Large intestine (tissue), 3 donors: ENCODE results near the gene NBPF12. TPM values are rescaled to one million over a fixed set of nuclear protein-coding genes. Genes with fewer than 3 reads are reported as not detected.
A peak's percentile ranks its signal among the peaks of the same experiment; 100 is the strongest.
"Not testable (repeated sequence)": the region's sequence is repeated elsewhere in the genome, so short reads cannot be mapped to it uniquely, and the experiment has no call there.

ENCODE experiments used
- DNase-seq, 2 donors: peaks; one replicate each; pipeline versions ENCODE4 v3.0.0 to v3.0.0-alpha.2; 2013
- H3K27ac ChIP-seq: one replicate; pipeline ENCODE4 v1.5.1; 2013; ENCODE audit warnings: low read length
- H3K27me3 ChIP-seq: 2 replicates; pipeline ENCODE4 v1.6.1; 2013; ENCODE audit warnings: low read length; ENCODE audit not compliant: control insufficient read depth, insufficient read depth
- H3K36me3 ChIP-seq: 2 replicates; pipeline ENCODE4 v1.6.1; 2013; ENCODE audit warnings: low read length; ENCODE audit not compliant: control insufficient read depth, insufficient read depth
- H3K4me1 ChIP-seq: one replicate; pipeline ENCODE4 v1.6.1; 2013; ENCODE audit warnings: low read length; ENCODE audit not compliant: control insufficient read depth, insufficient read depth
- H3K4me3 ChIP-seq: one replicate; pipeline ENCODE4 v1.5.1; 2013; ENCODE audit warnings: low read length
- H3K9me3 ChIP-seq: one replicate; pipeline ENCODE4 v1.6.1; 2013; ENCODE audit warnings: mild to moderate bottlenecking, low read depth, low read length, moderate library complexity; ENCODE audit not compliant: control insufficient read depth
- WGBS: methylation state at CpG from one replicate; pipeline ENCODE4 v1.1.5; 2013; ENCODE audit warnings: low lambda C conversion rate; ENCODE audit not compliant: insufficient coverage; 5-methylcytosine and 5-hydroxymethylcytosine counted together
- polyA plus RNA-seq: library from polyadenylated mRNA; unstranded; fragments of 120-200 nt; gene quantifications from one replicate; pipeline ENCODE4 v1.2.1, GENCODE V29; 2013

NBPF12 gene
- polyA plus RNA-seq, 1 donor = 17.5 TPM

- WGBS = no CpG with 5 or more reads among the region's 8 CpGs
- not testable (repeated sequence) for H3K4me1 ChIP-seq, DNase-seq, H3K27ac ChIP-seq, H3K36me3 ChIP-seq, H3K27me3 ChIP-seq, H3K9me3 ChIP-seq, H3K4me3 ChIP-seq
Measured at GRCh38 chr1:146934390-146935223, 3.5 kb upstream of the NBPF12 start.

GRCh38 chr1:146937462-146937861, 662 bp upstream of the NBPF12 start:
- WGBS = no CpG with 5 or more reads among the region's 3 CpGs
- not testable (repeated sequence) for DNase-seq, H3K27ac ChIP-seq, H3K4me3 ChIP-seq, H3K9me3 ChIP-seq, H3K27me3 ChIP-seq, H3K36me3 ChIP-seq, H3K4me1 ChIP-seq

- no CpG with 5 or more reads among the region's 55 CpGs for WGBS
- not testable (repeated sequence) for H3K4me1 ChIP-seq, H3K27me3 ChIP-seq, H3K9me3 ChIP-seq, H3K36me3 ChIP-seq
- peak overlapping the region; percentile 75 for H3K4me3 ChIP-seq
- peak; percentile 12 to 51 for DNase-seq
- H3K27ac ChIP-seq = peak overlapping the region; percentile 75
Measured at GRCh38 chr1:146938927-146939786, 1.0 kb downstream of the NBPF12 start.

GRCh38 chr1:146940293-146940692, 2.2 kb downstream of the NBPF12 start:
- H3K4me1 ChIP-seq, H3K4me3 ChIP-seq, DNase-seq, H3K36me3 ChIP-seq, H3K9me3 ChIP-seq, H3K27me3 ChIP-seq, H3K27ac ChIP-seq: not testable (repeated sequence)
- no CpG with 5 or more reads among the region's 7 CpGs for WGBS

GRCh38 chr1:146943342-146943886, 5.3 kb downstream of the NBPF12 start:
- not testable (repeated sequence) for DNase-seq, H3K4me3 ChIP-seq, H3K27me3 ChIP-seq, H3K9me3 ChIP-seq, H3K27ac ChIP-seq, H3K4me1 ChIP-seq, H3K36me3 ChIP-seq
- no CpG with 5 or more reads among the region's 6 CpGs for WGBS

- not testable (repeated sequence) for H3K9me3 ChIP-seq
- no CpG with 5 or more reads among the region's 4 CpGs for WGBS
Measured at GRCh38 chr1:146948127-146948526, 10.0 kb downstream of the NBPF12 start.

GRCh38 chr1:146964340-146964739, 26.2 kb downstream of the NBPF12 start:
- H3K27me3 ChIP-seq, H3K9me3 ChIP-seq, H3K4me3 ChIP-seq, DNase-seq, H3K4me1 ChIP-seq, H3K36me3 ChIP-seq, H3K27ac ChIP-seq: not testable (repeated sequence)
- no CpG with 5 or more reads among the region's 2 CpGs for whole genome bisulfite sequencing

More at GRCh38 chr1:146948127-146948526, 10.0 kb downstream of the NBPF12 start:
- not testable (repeated sequence) for H3K4me1 ChIP-seq, H3K27me3 ChIP-seq, H3K4me3 ChIP-seq, DNase-seq, H3K27ac ChIP-seq, H3K36me3 ChIP-seq

- not testable (repeated sequence) for DNase-seq, H3K4me1 ChIP-seq, H3K9me3 ChIP-seq, H3K36me3 ChIP-seq, H3K4me3 ChIP-seq, H3K27ac ChIP-seq, H3K27me3 ChIP-seq
- WGBS = no CpG with 5 or more reads among the region's 8 CpGs
Measured at GRCh38 chr1:146966351-146966750, 28.2 kb downstream of the NBPF12 start.

- WGBS = no CpG with 5 or more reads among the region's 2 CpGs
- not testable (repeated sequence) for H3K36me3 ChIP-seq
Measured at GRCh38 chr1:146970656-146971055, 32.5 kb downstream of the NBPF12 start.

GRCh38 chr1:146972681-146973080, 34.6 kb downstream of the NBPF12 start:
- not testable (repeated sequence) for H3K4me1 ChIP-seq, H3K4me3 ChIP-seq, H3K9me3 ChIP-seq, H3K36me3 ChIP-seq, DNase-seq, H3K27me3 ChIP-seq, H3K27ac ChIP-seq
- no CpG with 5 or more reads among the region's 5 CpGs for WGBS

More at GRCh38 chr1:146970656-146971055, 32.5 kb downstream of the NBPF12 start:
- H3K4me1 ChIP-seq, DNase-seq, H3K4me3 ChIP-seq, H3K27ac ChIP-seq, H3K9me3 ChIP-seq, H3K27me3 ChIP-seq: not testable (repeated sequence)
